Measurements from ENCODE around the gene GPANK1. TPM values are rescaled to one million over a fixed set of nuclear protein-coding genes. Genes with fewer than 3 reads are reported as not detected.

GPANK1 gene
- total and polyA plus RNA-seq, 2 of the 4 experiments (the other 2 are of a cell fraction): 6.1 to 13.8 TPM

GRCh38 chr6:31639449-31639861, 25.3 kb downstream of the GPANK1 start:
- WGBS, 2 experiments (ENCODE audit: extremely low coverage in 2 of 2, insufficient read length in 1 of 2): no CpG with 5 or more reads among the region's 10 CpGs
- ATAC-seq (ENCODE audit: low read depth) (peak; percentile 55), DNase-seq (peak; percentile 56)
- Histone ChIP-seq H4K20me1 (ENCODE audit: insufficient read depth, low read length) (peaks cover 14% of the 10 kb centered on the region), H4K5ac (ENCODE audit: low read depth, low read length) (no peak overlapping the region), H3K4me3 (ENCODE audit: insufficient read depth, low read depth, low read length) (no peak overlapping the region), H3K9ac (ENCODE audit: low read depth, low read length) (no peak overlapping the region), H3K27me3 (ENCODE audit: control insufficient read depth, insufficient read depth, low read length) (no peaks in the 10 kb centered on the region), H2AFZ (replicated peaks; ENCODE audit: low read length, poor library complexity) (peak overlapping the region; percentile 28), H3K56ac (ENCODE audit: extremely low read depth, insufficient read depth, low read length) (no peak overlapping the region), H3K14ac (replicated peaks; ENCODE audit: low read depth, low read length) (no peak overlapping the region), H3K18ac (ENCODE audit: low read depth, low read length) (no peak overlapping the region), H3K4ac (ENCODE audit: low read depth, low read length) (no peak overlapping the region), H3K27ac (ENCODE audit: insufficient read depth, low read length) (no peak overlapping the region; the same call in 1 of the 2 replicates), H2BK5ac (ENCODE audit: low read depth, low read length, poor library complexity, severe bottlenecking) (peak overlapping the region; percentile 3), H2BK120ac (ENCODE audit: low read depth, low read length) (no peak overlapping the region), H2BK15ac (ENCODE audit: low read depth, low read length) (no peak overlapping the region), H3K9me1 (ENCODE audit: insufficient read depth, low read length) (no peaks in the 10 kb centered on the region), H3K9me3 (ENCODE audit: control insufficient read depth, insufficient read depth, low read length) (no peaks in the 10 kb centered on the region), H2AK5ac (ENCODE audit: low read depth, low read length) (no peak overlapping the region), H2AK9ac (replicated peaks; ENCODE audit: low read depth, low read length, poor library complexity) (peak overlapping the region; percentile 71), H3K23ac (ENCODE audit: low read depth, low read length) (no peak overlapping the region), H2BK20ac (ENCODE audit: low read depth, low read length) (no peak overlapping the region), H4K8ac (ENCODE audit: low read depth in 2 of 2, low read length in 2 of 2) (no peak overlapping the region), H3K4me1 (ENCODE audit: control insufficient read depth, insufficient read depth, low read length) (no peaks in the 10 kb centered on the region; the same call in 1 of the 2 replicates), H3K36me3 (ENCODE audit: control insufficient read depth, insufficient read depth, low read length) (peaks cover 81% of the 10 kb centered on the region), H3K79me1 (ENCODE audit: low read depth in 1 of 2, low read length in 2 of 2) (peaks cover 15 to 18% of the 10 kb centered on the region in 2 experiments), H4K91ac (ENCODE audit: insufficient read depth, low read depth, low read length) (no peak overlapping the region), H3K4me2 (ENCODE audit: low read depth, low read length) (no peak overlapping the region)
- BruUV-seq (replicated peaks): no TSS peak
- POLR2A ChIA-PET (ENCODE audit: unreplicated experiment): interaction anchor here (0.7 to 1.3 kb wide), 2 partner anchors 21 to 69 kb away, joined by 3 to 5 read pairs; partner anchors contain the start of gene C6orf47
- in situ Hi-C loops (cut with MboI; ENCODE audit: low sequenced_read_pairs): no loop called here
- CTCF ChIA-PET: no interaction called here
- no peak for TF ChIP-seq ELK1 (IDR thresholded peaks at IDR 0.05; ENCODE audit: borderline replicate concordance, low read depth, low read length)
- TF ChIP-seq POLR2A (IDR thresholded peaks at IDR 0.05; ENCODE audit: low read depth, low read length): 0 out of 2 replicates have a peak, but pooled peaks have one; percentile 9
- no peak for TF ChIP-seq CHD1 (IDR thresholded peaks at IDR 0.05; ENCODE audit: low read depth, low read length)
- no peak for TF ChIP-seq BHLHE40 (IDR thresholded peaks at IDR 0.05; ENCODE audit: low read depth, low read length)
- TF ChIP-seq, protein P1, sequence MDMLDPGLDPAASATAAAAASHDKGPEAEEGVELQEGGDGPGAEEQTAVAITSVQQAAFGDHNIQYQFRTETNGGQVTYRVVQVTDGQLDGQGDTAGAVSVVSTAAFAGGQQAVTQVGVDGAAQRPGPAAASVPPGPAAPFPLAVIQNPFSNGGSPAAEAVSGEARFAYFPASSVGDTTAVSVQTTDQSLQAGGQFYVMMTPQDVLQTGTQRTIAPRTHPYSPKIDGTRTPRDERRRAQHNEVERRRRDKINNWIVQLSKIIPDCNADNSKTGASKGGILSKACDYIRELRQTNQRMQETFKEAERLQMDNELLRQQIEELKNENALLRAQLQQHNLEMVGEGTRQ (IDR thresholded peaks at IDR 0.05; ENCODE audit: low read depth, low read length): no peak
- no peak for TF ChIP-seq CTCF (conservative IDR thresholded peaks at IDR 0.05; ENCODE audit: low read depth, low read length)
- TF ChIP-seq NFE2L2 (IDR thresholded peaks at IDR 0.05; ENCODE audit: low read depth, low read length): no peak
- TF ChIP-seq SMC3 (IDR thresholded peaks at IDR 0.05; ENCODE audit: low read depth, low read length): no peak
- dilution Hi-C loops (cut with HindIII; ENCODE audit: low sequenced_read_pairs, unreplicated experiment): no loop called here
- intact Hi-C loops (cut with micrococcal nuclease): no loop called here

Measured in IMR-90 (cell line).